OCI-LY7 (cell line): ENCODE data around the gene COL18A1.

Experiments
- CTCF ChIP-seq: fragments of 200-600 bp; sonication (generic); conservative IDR thresholded peaks from 2 replicates; pipeline ENCODE4 v1.5.1; 2014; ENCODE audit warnings: mild to moderate bottlenecking, antibody characterized with exemption, low read length, moderate library complexity, mixed read lengths
- EZH2phosphoT487 ChIP-seq: fragments of 200-600 bp; sonication (generic); IDR thresholded peaks from 2 replicates; pipeline ENCODE4 v1.6.1; 2018; ENCODE audit warnings: low read depth, borderline replicate concordance, mild to moderate bottlenecking, mixed run types, antibody characterized with exemption, low read length, moderate library complexity, mixed read lengths

DNA sequence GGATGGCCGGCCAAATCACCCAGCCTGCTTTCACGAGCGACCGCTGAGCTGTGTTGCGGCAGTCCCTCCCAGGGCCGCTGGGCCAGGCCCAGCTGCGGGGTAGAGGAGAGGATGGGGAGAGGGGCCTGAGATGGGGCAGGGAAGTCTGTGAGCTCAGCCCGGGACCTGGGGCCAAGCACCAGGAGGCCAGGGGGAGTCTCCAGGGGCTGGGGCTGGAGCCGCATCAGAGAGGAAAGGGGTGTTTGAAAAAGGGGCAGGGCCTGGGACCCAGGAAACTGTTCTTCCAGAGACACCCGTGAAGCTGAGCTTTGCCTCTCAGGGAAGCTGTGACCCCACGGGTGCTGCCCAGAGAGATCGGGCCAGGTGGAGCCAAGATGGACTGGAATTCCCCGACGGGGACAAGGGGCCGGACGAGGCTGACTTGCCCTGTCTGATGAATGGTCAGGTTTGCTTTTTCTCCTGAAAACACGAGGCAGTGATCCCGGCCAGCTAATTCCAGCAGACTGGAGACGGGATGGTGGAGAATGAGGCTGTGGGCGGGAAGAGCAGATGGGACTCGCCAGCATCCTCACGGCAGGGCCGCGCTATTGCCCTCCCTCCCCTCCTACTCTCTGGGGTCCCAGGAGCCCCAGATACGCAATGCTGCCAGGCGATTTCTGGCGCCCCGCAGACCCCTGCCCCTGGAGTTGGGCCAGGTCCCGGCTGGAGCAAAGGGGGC lies 40.3 kb upstream of the COL18A1 start:
- no peak for TF ChIP-seq CTCF
- no peak for TF ChIP-seq EZH2phosphoT487
